ENCODE data around the gene PREP.

PREP gene

DNA sequence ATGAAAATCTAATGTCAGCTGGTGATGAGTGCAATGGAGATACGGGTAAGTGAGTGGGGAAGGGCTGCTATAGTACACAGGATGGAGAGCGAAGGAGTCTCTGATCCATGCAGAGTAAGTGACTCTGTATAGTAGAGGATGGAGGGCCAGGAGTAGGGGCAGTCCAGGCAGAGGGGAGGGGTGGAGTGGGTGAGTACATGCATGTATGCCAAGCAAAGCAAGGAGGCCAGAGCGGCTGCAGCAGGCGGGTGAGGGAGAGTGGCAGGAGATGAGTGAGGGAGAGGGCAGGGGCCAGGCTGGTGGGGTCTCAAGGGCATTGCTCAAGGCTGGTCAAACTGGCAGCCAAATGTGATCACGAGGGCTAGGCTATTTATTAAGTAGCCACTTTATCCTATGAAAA, 94.0 kb downstream of the PREP start:
- H3K4me3 ChIP-seq (ENCODE audit: insufficient read depth in 1 of 2, low read depth in 1 of 2, low read length in 2 of 2), result no peak overlapping the region
- H3K27me3 ChIP-seq (ENCODE audit: control insufficient read depth in 1 of 2, insufficient read depth in 1 of 2, low read length in 2 of 2), result no peaks in the 10 kb centered on the region
- no peaks in the 10 kb centered on the region for H3K9me3 ChIP-seq (ENCODE audit: control insufficient read depth, low read length)
- no peak overlapping the region for H3K27ac ChIP-seq (ENCODE audit: low read length, poor library complexity, severe bottlenecking)
- DNase-seq, result no peak
- peaks cover 7 to 34% of the 10 kb centered on the region in 2 experiments for H3K36me3 ChIP-seq (ENCODE audit: control insufficient read depth in 1 of 2, insufficient read depth in 2 of 2, low read depth in 1 of 2, low read length in 2 of 2)
- no peak overlapping the region for H4K8ac ChIP-seq (ENCODE audit: low read length)
- no peak overlapping the region for H3K9ac ChIP-seq (ENCODE audit: low read length)
- no peak overlapping the region for H2BK5ac ChIP-seq (ENCODE audit: low read depth, low read length, poor library complexity, severe bottlenecking)
- H3K4me2 ChIP-seq (ENCODE audit: low read length, poor library complexity, severe bottlenecking), result no peak overlapping the region
- H2BK12ac ChIP-seq (ENCODE audit: low read length in 2 of 2), result no peak overlapping the region
- 78% methylated on average over 4 of the region's 5 CpGs for WGBS
- H2BK120ac ChIP-seq (ENCODE audit: low read depth, low read length), result no peak overlapping the region
- peaks cover 17% of the 10 kb centered on the region for H3K79me1 ChIP-seq (replicated peaks; ENCODE audit: low read length, poor library complexity, severe bottlenecking)
- H3K4ac ChIP-seq (ENCODE audit: low read depth in 1 of 2, low read length in 2 of 2), result no peak overlapping the region
- H4K91ac ChIP-seq (ENCODE audit: low read length), result no peak overlapping the region
- H3K14ac ChIP-seq (ENCODE audit: low read length in 2 of 2), result peak overlapping the region in 1 of 2 experiments; percentile 72
- peak overlapping the region; percentile 38 for H2BK15ac ChIP-seq (ENCODE audit: low read depth, poor library complexity, severe bottlenecking)
- no peaks in the 10 kb centered on the region for H3K4me1 ChIP-seq (ENCODE audit: control insufficient read depth, insufficient read depth, low read depth, low read length)
- H3K23ac ChIP-seq (ENCODE audit: low read length in 2 of 2), result no peak overlapping the region
- H2AFZ ChIP-seq (ENCODE audit: low read depth, low read length), result no peak overlapping the region
- H2AK5ac ChIP-seq (ENCODE audit: low read length, severe bottlenecking), result no peak overlapping the region
- H3K18ac ChIP-seq (ENCODE audit: low read depth in 1 of 2, low read length in 2 of 2), result peak overlapping the region in 1 of 2 experiments; percentile 5

- H2BK15ac ChIP-seq (ENCODE audit: low read depth, poor library complexity, severe bottlenecking), result no peak overlapping the region
- 100% methylated on average over 1 of the region's 1 CpG for WGBS
- H4K91ac ChIP-seq (ENCODE audit: low read length), result no peak overlapping the region
- H3K79me1 ChIP-seq (replicated peaks; ENCODE audit: low read length, poor library complexity, severe bottlenecking), result peaks cover 19% of the 10 kb centered on the region
- no peak overlapping the region for H3K4me2 ChIP-seq (ENCODE audit: low read length, poor library complexity, severe bottlenecking)
- no peak overlapping the region for H2BK5ac ChIP-seq (ENCODE audit: low read depth, low read length, poor library complexity, severe bottlenecking)
- no peak overlapping the region for H2BK12ac ChIP-seq (ENCODE audit: low read length in 2 of 2)
- H3K4ac ChIP-seq (ENCODE audit: low read depth in 1 of 2, low read length in 2 of 2), result no peak overlapping the region
- no peak overlapping the region for H2AK5ac ChIP-seq (ENCODE audit: low read length, severe bottlenecking)
- H3K36me3 ChIP-seq (ENCODE audit: control insufficient read depth in 1 of 2, insufficient read depth in 2 of 2, low read depth in 1 of 2, low read length in 2 of 2), result peaks cover 11 to 15% of the 10 kb centered on the region in 2 experiments
- no peaks in the 10 kb centered on the region for H3K27me3 ChIP-seq (ENCODE audit: control insufficient read depth in 1 of 2, insufficient read depth in 1 of 2, low read length in 2 of 2)
- H4K8ac ChIP-seq (ENCODE audit: low read length), result no peak overlapping the region
- no peak overlapping the region for H3K14ac ChIP-seq (ENCODE audit: low read length in 2 of 2)
- DNase-seq, result no peak
- no peaks in the 10 kb centered on the region for H3K9me3 ChIP-seq (ENCODE audit: control insufficient read depth, low read length)
- H3K18ac ChIP-seq (ENCODE audit: low read depth in 1 of 2, low read length in 2 of 2), result no peak overlapping the region
- no peak overlapping the region for H3K23ac ChIP-seq (ENCODE audit: low read length in 2 of 2)
- no peak overlapping the region for H2AFZ ChIP-seq (ENCODE audit: low read depth, low read length)
- H3K9ac ChIP-seq (ENCODE audit: low read length), result no peak overlapping the region
- H2BK120ac ChIP-seq (ENCODE audit: low read depth, low read length), result no peak overlapping the region
- H3K4me1 ChIP-seq (ENCODE audit: control insufficient read depth, insufficient read depth, low read depth, low read length), result no peaks in the 10 kb centered on the region
- no peak overlapping the region for H3K4me3 ChIP-seq (ENCODE audit: insufficient read depth in 1 of 2, low read depth in 1 of 2, low read length in 2 of 2)
- H3K27ac ChIP-seq (ENCODE audit: low read length, poor library complexity, severe bottlenecking), result no peak overlapping the region
Observed at GRCh38 chr6:105305521-105305920, 97.4 kb downstream of the PREP start.

GRCh38 chr6:105304825-105305224, 98.1 kb downstream of the PREP start:
- no peak for DNase-seq
- Histone ChIP-seq H3K4me3 (ENCODE audit: insufficient read depth in 1 of 2, low read depth in 1 of 2, low read length in 2 of 2) (no peak overlapping the region), H2BK15ac (ENCODE audit: low read depth, poor library complexity, severe bottlenecking) (no peak overlapping the region)

DNA sequence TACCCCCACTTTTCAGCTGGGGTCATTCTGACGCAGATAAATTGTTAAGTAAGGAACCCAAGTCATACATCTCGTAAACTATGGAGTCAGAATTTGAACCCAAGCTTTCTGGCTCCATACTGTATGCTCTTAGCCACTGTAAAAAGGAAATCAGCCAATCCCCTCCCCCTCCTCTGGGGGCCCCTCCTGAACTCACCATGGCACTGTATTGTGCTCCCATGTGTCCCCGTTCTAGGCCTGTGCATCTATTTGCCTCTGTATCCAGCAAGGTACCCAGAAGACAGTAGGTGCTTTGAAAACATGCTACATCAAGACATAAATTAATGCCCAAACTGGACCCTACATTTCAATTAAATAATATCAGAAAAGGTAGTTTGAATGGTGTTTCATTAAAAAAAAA, 98.5 kb downstream of the PREP start:
- H3K27ac ChIP-seq (ENCODE audit: low read length, poor library complexity, severe bottlenecking), result no peak overlapping the region
- H2BK5ac ChIP-seq (ENCODE audit: low read depth, low read length, poor library complexity, severe bottlenecking), result no peak overlapping the region
- H3K4me3 ChIP-seq (ENCODE audit: insufficient read depth in 1 of 2, low read depth in 1 of 2, low read length in 2 of 2), result no peak overlapping the region
- H3K9me3 ChIP-seq (ENCODE audit: control insufficient read depth, low read length), result no peaks in the 10 kb centered on the region
- H2BK120ac ChIP-seq (ENCODE audit: low read depth, low read length), result no peak overlapping the region
- no peak overlapping the region for H4K91ac ChIP-seq (ENCODE audit: low read length)
- H3K4me1 ChIP-seq (ENCODE audit: control insufficient read depth, insufficient read depth, low read depth, low read length), result no peaks in the 10 kb centered on the region
- no peak overlapping the region for H3K18ac ChIP-seq (ENCODE audit: low read depth in 1 of 2, low read length in 2 of 2)
- no peak overlapping the region for H2BK12ac ChIP-seq (ENCODE audit: low read length in 2 of 2)
- no peak overlapping the region for H3K23ac ChIP-seq (ENCODE audit: low read length in 2 of 2)
- H3K4me2 ChIP-seq (ENCODE audit: low read length, poor library complexity, severe bottlenecking), result no peak overlapping the region
- H2AK5ac ChIP-seq (ENCODE audit: low read length, severe bottlenecking), result no peak overlapping the region
- no peak overlapping the region for H2AFZ ChIP-seq (ENCODE audit: low read depth, low read length)
- no peak overlapping the region for H3K14ac ChIP-seq (ENCODE audit: low read length in 2 of 2)
- 99% methylated on average over 3 of the region's 3 CpGs for WGBS
- H3K79me1 ChIP-seq (replicated peaks; ENCODE audit: low read length, poor library complexity, severe bottlenecking), result peaks cover 16% of the 10 kb centered on the region
- H3K9ac ChIP-seq (ENCODE audit: low read length), result no peak overlapping the region
- H2BK15ac ChIP-seq (ENCODE audit: low read depth, poor library complexity, severe bottlenecking), result no peak overlapping the region
- no peak overlapping the region for H4K8ac ChIP-seq (ENCODE audit: low read length)
- H3K27me3 ChIP-seq (ENCODE audit: control insufficient read depth in 1 of 2, insufficient read depth in 1 of 2, low read length in 2 of 2), result no peaks in the 10 kb centered on the region
- DNase-seq, result no peak
- peaks cover 11 to 15% of the 10 kb centered on the region in 2 experiments for H3K36me3 ChIP-seq (ENCODE audit: control insufficient read depth in 1 of 2, insufficient read depth in 2 of 2, low read depth in 1 of 2, low read length in 2 of 2)
- no peak overlapping the region for H3K4ac ChIP-seq (ENCODE audit: low read depth in 1 of 2, low read length in 2 of 2)

More at GRCh38 chr6:105304825-105305224, 98.1 kb downstream of the PREP start:
- H3K27me3 ChIP-seq (ENCODE audit: control insufficient read depth in 1 of 2, insufficient read depth in 1 of 2, low read length in 2 of 2), result no peaks in the 10 kb centered on the region
- H3K4me1 ChIP-seq (ENCODE audit: control insufficient read depth, insufficient read depth, low read depth, low read length), result no peaks in the 10 kb centered on the region
- H3K9ac ChIP-seq (ENCODE audit: low read length), result no peak overlapping the region
- H3K36me3 ChIP-seq (ENCODE audit: control insufficient read depth in 1 of 2, insufficient read depth in 2 of 2, low read depth in 1 of 2, low read length in 2 of 2), result peaks cover 11 to 15% of the 10 kb centered on the region in 2 experiments
- no peak overlapping the region for H2BK12ac ChIP-seq (ENCODE audit: low read length in 2 of 2)
- no peak overlapping the region for H2AK5ac ChIP-seq (ENCODE audit: low read length, severe bottlenecking)
- no peak overlapping the region for H3K27ac ChIP-seq (ENCODE audit: low read length, poor library complexity, severe bottlenecking)
- H2BK5ac ChIP-seq (ENCODE audit: low read depth, low read length, poor library complexity, severe bottlenecking), result no peak overlapping the region
- no peak overlapping the region for H2BK120ac ChIP-seq (ENCODE audit: low read depth, low read length)
- no peak overlapping the region for H4K91ac ChIP-seq (ENCODE audit: low read length)
- no peak overlapping the region for H4K8ac ChIP-seq (ENCODE audit: low read length)
- no peak overlapping the region for H3K18ac ChIP-seq (ENCODE audit: low read depth in 1 of 2, low read length in 2 of 2)
- no peaks in the 10 kb centered on the region for H3K9me3 ChIP-seq (ENCODE audit: control insufficient read depth, low read length)
- peaks cover 16% of the 10 kb centered on the region for H3K79me1 ChIP-seq (replicated peaks; ENCODE audit: low read length, poor library complexity, severe bottlenecking)
- no peak overlapping the region for H3K4me2 ChIP-seq (ENCODE audit: low read length, poor library complexity, severe bottlenecking)
- H2AFZ ChIP-seq (ENCODE audit: low read depth, low read length), result no peak overlapping the region
- no peak overlapping the region for H3K23ac ChIP-seq (ENCODE audit: low read length in 2 of 2)
- H3K4ac ChIP-seq (ENCODE audit: low read depth in 1 of 2, low read length in 2 of 2), result no peak overlapping the region
- H3K14ac ChIP-seq (ENCODE audit: low read length in 2 of 2), result no peak overlapping the region
